ENCODE data around the gene SARS1.
A peak's percentile ranks its signal among the peaks of the same experiment; 100 is the strongest.

SARS1 gene

GRCh38 chr1:109229531-109230127, 15.9 kb downstream of the SARS1 start:
- no peak overlapping the region for H3K4me3 ChIP-seq (ENCODE audit: extremely low read depth, insufficient read depth, low read length, poor library complexity, severe bottlenecking)
- H3K4me1 ChIP-seq (ENCODE audit: control insufficient read depth, insufficient read depth, low read length, poor library complexity, severe bottlenecking), result no peaks in the 10 kb centered on the region
- H3K36me3 ChIP-seq (ENCODE audit: control insufficient read depth, insufficient read depth, low read length), result peaks cover 96% of the 10 kb centered on the region
- 36 to 58% methylated on average over 4 to 11 of the region's 13 CpGs for WGBS, 2 experiments (ENCODE audit: insufficient coverage in 2 of 2)
- peak overlapping the region; percentile 36 for H3K27ac ChIP-seq (ENCODE audit: low read depth, low read length, severe bottlenecking)
- H3K9me3 ChIP-seq (ENCODE audit: control insufficient read depth, low read length), result no peaks in the 10 kb centered on the region

GRCh38 chr1:109231066-109231465, 17.3 kb downstream of the SARS1 start:
- 94 to 97% methylated on average over 3 of the region's 3 CpGs for WGBS, 2 experiments (ENCODE audit: insufficient coverage in 2 of 2)
- no peaks in the 10 kb centered on the region for H3K4me1 ChIP-seq (ENCODE audit: control insufficient read depth, insufficient read depth, low read length, poor library complexity, severe bottlenecking)
- no peak overlapping the region for H3K4me3 ChIP-seq (ENCODE audit: extremely low read depth, insufficient read depth, low read length, poor library complexity, severe bottlenecking)
- peaks cover 96% of the 10 kb centered on the region for H3K36me3 ChIP-seq (ENCODE audit: control insufficient read depth, insufficient read depth, low read length)
- no peak overlapping the region for H3K27ac ChIP-seq (ENCODE audit: low read depth, low read length, severe bottlenecking)
- no peaks in the 10 kb centered on the region for H3K9me3 ChIP-seq (ENCODE audit: control insufficient read depth, low read length)

GRCh38 chr1:109235137-109235536, 21.4 kb downstream of the SARS1 start:
- Histone ChIP-seq H3K4me1 (ENCODE audit: control insufficient read depth, insufficient read depth, low read length, poor library complexity, severe bottlenecking) (peaks cover 4% of the 10 kb centered on the region), H3K4me3 (ENCODE audit: extremely low read depth, insufficient read depth, low read length, poor library complexity, severe bottlenecking) (no peak overlapping the region), H3K9me3 (ENCODE audit: control insufficient read depth, low read length) (no peaks in the 10 kb centered on the region), H3K27ac (ENCODE audit: low read depth, low read length, severe bottlenecking) (no peak overlapping the region), H3K36me3 (ENCODE audit: control insufficient read depth, insufficient read depth, low read length) (peaks cover 98% of the 10 kb centered on the region)
- 96 to 98% methylated on average over 5 to 7 of the region's 7 CpGs for WGBS, 2 experiments (ENCODE audit: insufficient coverage in 2 of 2)

GRCh38 chr1:109237512-109237911, 23.8 kb downstream of the SARS1 start:
- peaks cover 77% of the 10 kb centered on the region for H3K36me3 ChIP-seq (ENCODE audit: control insufficient read depth, insufficient read depth, low read length)
- peak overlapping the region; percentile 5 for H3K27ac ChIP-seq (ENCODE audit: low read depth, low read length, severe bottlenecking)
- no peak overlapping the region for H3K4me3 ChIP-seq (ENCODE audit: extremely low read depth, insufficient read depth, low read length, poor library complexity, severe bottlenecking)
- H3K9me3 ChIP-seq (ENCODE audit: control insufficient read depth, low read length), result no peaks in the 10 kb centered on the region
- whole genome bisulfite sequencing, 2 experiments (ENCODE audit: insufficient coverage in 2 of 2), result 91 to 92% methylated on average over 3 of the region's 3 CpGs
- peaks cover 12% of the 10 kb centered on the region for H3K4me1 ChIP-seq (ENCODE audit: control insufficient read depth, insufficient read depth, low read length, poor library complexity, severe bottlenecking)

- Histone ChIP-seq H3K36me3 (ENCODE audit: control insufficient read depth, insufficient read depth, low read length) (peaks cover 68% of the 10 kb centered on the region), H3K4me3 (ENCODE audit: extremely low read depth, insufficient read depth, low read length, poor library complexity, severe bottlenecking) (no peak overlapping the region), H3K27ac (ENCODE audit: low read depth, low read length, severe bottlenecking) (no peak overlapping the region), H3K4me1 (ENCODE audit: control insufficient read depth, insufficient read depth, low read length, poor library complexity, severe bottlenecking) (peaks cover 12% of the 10 kb centered on the region), H3K9me3 (ENCODE audit: control insufficient read depth, low read length) (no peaks in the 10 kb centered on the region)
- WGBS, 2 experiments (ENCODE audit: insufficient coverage in 2 of 2), result 100% methylated on average over 1 to 2 of the region's 2 CpGs
These were observed 24.7 kb downstream of the SARS1 start for GRCh38 chr1:109238382-109238781.

GRCh38 chr1:109239047-109239408, 25.3 kb downstream of the SARS1 start:
- H3K27ac ChIP-seq (ENCODE audit: low read depth, low read length, severe bottlenecking), result no peak overlapping the region
- 80 to 87% methylated on average over 5 of the region's 5 CpGs for WGBS, 2 experiments (ENCODE audit: insufficient coverage in 2 of 2)
- H3K4me3 ChIP-seq (ENCODE audit: extremely low read depth, insufficient read depth, low read length, poor library complexity, severe bottlenecking), result no peak overlapping the region
- H3K36me3 ChIP-seq (ENCODE audit: control insufficient read depth, insufficient read depth, low read length), result peaks cover 62% of the 10 kb centered on the region
- peaks cover 12% of the 10 kb centered on the region for H3K4me1 ChIP-seq (ENCODE audit: control insufficient read depth, insufficient read depth, low read length, poor library complexity, severe bottlenecking)
- H3K9me3 ChIP-seq (ENCODE audit: control insufficient read depth, low read length), result no peaks in the 10 kb centered on the region

GRCh38 chr1:109239409-109240068, 25.8 kb downstream of the SARS1 start:
- 75 to 92% methylated on average over 2 to 4 of the region's 6 CpGs for WGBS, 2 experiments (ENCODE audit: insufficient coverage in 2 of 2)
- no peak overlapping the region for H3K4me3 ChIP-seq (ENCODE audit: extremely low read depth, insufficient read depth, low read length, poor library complexity, severe bottlenecking)
- H3K36me3 ChIP-seq (ENCODE audit: control insufficient read depth, insufficient read depth, low read length), result peaks cover 57% of the 10 kb centered on the region
- H3K9me3 ChIP-seq (ENCODE audit: control insufficient read depth, low read length), result no peaks in the 10 kb centered on the region
- peak overlapping the region; percentile 41 for H3K27ac ChIP-seq (ENCODE audit: low read depth, low read length, severe bottlenecking)
- H3K4me1 ChIP-seq (ENCODE audit: control insufficient read depth, insufficient read depth, low read length, poor library complexity, severe bottlenecking), result peaks cover 12% of the 10 kb centered on the region

- 75 to 78% methylated on average over 15 to 22 of the region's 26 CpGs for WGBS, 2 experiments (ENCODE audit: insufficient coverage in 2 of 2)
- H3K4me3 ChIP-seq (ENCODE audit: extremely low read depth, insufficient read depth, low read length, poor library complexity, severe bottlenecking), result no peak overlapping the region
- H3K27ac ChIP-seq (ENCODE audit: low read depth, low read length, severe bottlenecking), result no peak overlapping the region
- no peaks in the 10 kb centered on the region for H3K9me3 ChIP-seq (ENCODE audit: control insufficient read depth, low read length)
- H3K4me1 ChIP-seq (ENCODE audit: control insufficient read depth, insufficient read depth, low read length, poor library complexity, severe bottlenecking), result peaks cover 12% of the 10 kb centered on the region
- peaks cover 48% of the 10 kb centered on the region for H3K36me3 ChIP-seq (ENCODE audit: control insufficient read depth, insufficient read depth, low read length)
These were observed 26.7 kb downstream of the SARS1 start for GRCh38 chr1:109240158-109241152.

GRCh38 chr1:109241344-109241743, 27.6 kb downstream of the SARS1 start:
- Histone ChIP-seq H3K4me3 (ENCODE audit: extremely low read depth, insufficient read depth, low read length, poor library complexity, severe bottlenecking) (no peak overlapping the region), H3K9me3 (ENCODE audit: control insufficient read depth, low read length) (no peaks in the 10 kb centered on the region), H3K4me1 (ENCODE audit: control insufficient read depth, insufficient read depth, low read length, poor library complexity, severe bottlenecking) (peaks cover 12% of the 10 kb centered on the region), H3K36me3 (ENCODE audit: control insufficient read depth, insufficient read depth, low read length) (peaks cover 39% of the 10 kb centered on the region), H3K27ac (ENCODE audit: low read depth, low read length, severe bottlenecking) (no peak overlapping the region)
- 72 to 87% methylated on average over 5 to 6 of the region's 6 CpGs for WGBS, 2 experiments (ENCODE audit: insufficient coverage in 2 of 2)

GRCh38 chr1:109241841-109242345, 28.2 kb downstream of the SARS1 start:
- H3K4me1 ChIP-seq (ENCODE audit: control insufficient read depth, insufficient read depth, low read length, poor library complexity, severe bottlenecking), result peaks cover 12% of the 10 kb centered on the region
- no peak overlapping the region for H3K4me3 ChIP-seq (ENCODE audit: extremely low read depth, insufficient read depth, low read length, poor library complexity, severe bottlenecking)
- peaks cover 34% of the 10 kb centered on the region for H3K36me3 ChIP-seq (ENCODE audit: control insufficient read depth, insufficient read depth, low read length)
- H3K27ac ChIP-seq (ENCODE audit: low read depth, low read length, severe bottlenecking), result no peak overlapping the region
- WGBS, 2 experiments (ENCODE audit: insufficient coverage in 2 of 2), result 79 to 82% methylated on average over 4 to 7 of the region's 8 CpGs
- H3K9me3 ChIP-seq (ENCODE audit: control insufficient read depth, low read length), result no peaks in the 10 kb centered on the region

Measured in mesodermal cell (in vitro differentiated cells).